GM12872 (cell line): Measurements from ENCODE around the gene CARD9.

Experiments
- CTCF ChIP-seq: IDR thresholded peaks from 3 replicates; pipeline ENCODE4 v1.5.1; 2011; ENCODE audit warnings: low read depth, mild to moderate bottlenecking, low read length, moderate library complexity; ENCODE audit not compliant: insufficient read depth

The CARD9 gene

GRCh38 chr9:136346927-136347465 is 26.5 kb downstream of the CARD9 start:
- no peak for TF ChIP-seq CTCF

GRCh38 chr9:136346157-136346481 is 27.4 kb downstream of the CARD9 start:
- TF ChIP-seq CTCF: no peak

GRCh38 chr9:136345281-136346156 is 27.9 kb downstream of the CARD9 start:
- TF ChIP-seq CTCF: no peak

- TF ChIP-seq CTCF: no peak
These were observed 28.8 kb downstream of the CARD9 start for GRCh38 chr9:136344544-136345280.

GRCh38 chr9:136343884-136344269 is 29.6 kb downstream of the CARD9 start:
- no peak for TF ChIP-seq CTCF

GRCh38 chr9:136343121-136343883 is 30.2 kb downstream of the CARD9 start:
- TF ChIP-seq CTCF: no peak
